Ascending aorta (tissue), 2 donors: ENCODE results near the gene SLC6A6. TPM values are rescaled to one million over a fixed set of nuclear protein-coding genes. Genes with fewer than 3 reads are reported as not detected.
A peak's percentile ranks its signal among the peaks of the same experiment; 100 is the strongest.

Experiments
- DNase-seq, 2 donors: peaks; one replicate each; pipeline ENCODE4 v3.0.0-alpha.2; 2019; ENCODE audit warnings: low spot score in 2 of 2
- H3K27ac ChIP-seq, 2 donors: fragments of 200-600 bp; sonication (generic); one replicate each; pipeline ENCODE4 v1.5.1; 2016 to 2017; ENCODE audit warnings: mild to moderate bottlenecking in 1 of 2
- H3K27me3 ChIP-seq: fragments of 200-600 bp; sonication (generic); one replicate; pipeline ENCODE4 v1.5.1; 2017
- H3K36me3 ChIP-seq, 2 donors: fragments of 200-600 bp; sonication (generic); one replicate each; pipeline ENCODE4 v1.5.1; 2016
- H3K4me1 ChIP-seq, 2 donors: fragments of 200-600 bp; sonication (generic); one replicate each; pipeline ENCODE4 v1.5.1; 2016 to 2017; ENCODE audit warnings: mild to moderate bottlenecking in 1 of 2
- H3K4me3 ChIP-seq, 2 donors: fragments of 200-600 bp; sonication (generic); one replicate each; pipeline ENCODE4 v1.5.1; 2016 to 2017; ENCODE audit warnings: mild to moderate bottlenecking in 1 of 2
- H3K9me3 ChIP-seq, 2 donors: fragments of 200-600 bp; sonication (generic); one replicate each; pipeline ENCODE4 v1.5.1; 2016
- intact Hi-C: fragments of 100-400 bp; cut with DNase I; formaldehyde crosslinking; loops from one replicate; pipeline ENCODE4 v1.15.1; 2023
- total RNA-seq: library from RNA; depleted of rRNA; stranded (reverse); fragments of >200 nt; gene quantifications from one replicate; pipeline ENCODE4 v1.1.0, GENCODE V29; 2016
- TF ChIP-seq, protein P1 (sequence below), 3 experiments: fragments of 200-600 bp in 2 of 3; fragments of 450-650 bp in 1 of 3; sonication (generic) in 2 of 3; IDR thresholded peaks; one replicate each; pipeline ENCODE4 v1.5.1; 2016 to 2019; ENCODE audit warnings: antibody characterized with exemption in 3 of 3, mild to moderate bottlenecking in 1 of 3, moderate library complexity in 1 of 3

Gene SLC6A6
- total RNA-seq, 1 donor from 2014 or later = 78.1 TPM

DNA sequence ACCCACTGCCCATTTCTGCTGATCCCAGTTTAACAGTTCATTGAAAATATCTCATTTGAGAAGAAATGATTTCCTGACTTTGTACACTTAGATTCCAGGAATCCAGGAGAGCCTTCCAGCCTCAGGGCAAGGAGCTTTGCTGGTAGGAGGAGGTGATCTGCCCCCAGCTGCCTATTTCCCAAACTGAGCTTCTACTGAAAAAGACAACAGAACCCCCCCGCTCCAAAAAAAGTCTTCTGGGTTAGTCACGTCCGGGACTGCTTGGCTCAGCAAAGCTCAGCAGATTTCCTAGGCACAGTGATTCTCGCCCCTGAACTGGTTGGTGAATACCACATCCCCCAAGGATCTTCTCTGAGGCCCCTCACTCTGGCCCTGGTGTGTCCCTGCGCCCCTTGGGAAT, 13.1 kb downstream of the SLC6A6 start:
- Histone ChIP-seq H3K4me3 (no peak overlapping the region), H3K36me3 (peaks cover 6 to 18% of the 10 kb centered on the region in 2 donors), H3K27me3 (no peaks in the 10 kb centered on the region), H3K27ac (peak overlapping the region; percentile 27 to 42), H3K9me3 (no peaks in the 10 kb centered on the region), H3K4me1 (peaks cover 0 to 5% of the 10 kb centered on the region in 2 donors)
- DNase-seq = no peak
- intact Hi-C loops = no loop called here
- TF ChIP-seq, protein P1, sequence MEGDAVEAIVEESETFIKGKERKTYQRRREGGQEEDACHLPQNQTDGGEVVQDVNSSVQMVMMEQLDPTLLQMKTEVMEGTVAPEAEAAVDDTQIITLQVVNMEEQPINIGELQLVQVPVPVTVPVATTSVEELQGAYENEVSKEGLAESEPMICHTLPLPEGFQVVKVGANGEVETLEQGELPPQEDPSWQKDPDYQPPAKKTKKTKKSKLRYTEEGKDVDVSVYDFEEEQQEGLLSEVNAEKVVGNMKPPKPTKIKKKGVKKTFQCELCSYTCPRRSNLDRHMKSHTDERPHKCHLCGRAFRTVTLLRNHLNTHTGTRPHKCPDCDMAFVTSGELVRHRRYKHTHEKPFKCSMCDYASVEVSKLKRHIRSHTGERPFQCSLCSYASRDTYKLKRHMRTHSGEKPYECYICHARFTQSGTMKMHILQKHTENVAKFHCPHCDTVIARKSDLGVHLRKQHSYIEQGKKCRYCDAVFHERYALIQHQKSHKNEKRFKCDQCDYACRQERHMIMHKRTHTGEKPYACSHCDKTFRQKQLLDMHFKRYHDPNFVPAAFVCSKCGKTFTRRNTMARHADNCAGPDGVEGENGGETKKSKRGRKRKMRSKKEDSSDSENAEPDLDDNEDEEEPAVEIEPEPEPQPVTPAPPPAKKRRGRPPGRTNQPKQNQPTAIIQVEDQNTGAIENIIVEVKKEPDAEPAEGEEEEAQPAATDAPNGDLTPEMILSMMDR (IDR thresholded peaks at IDR 0.05) = no peak

DNA sequence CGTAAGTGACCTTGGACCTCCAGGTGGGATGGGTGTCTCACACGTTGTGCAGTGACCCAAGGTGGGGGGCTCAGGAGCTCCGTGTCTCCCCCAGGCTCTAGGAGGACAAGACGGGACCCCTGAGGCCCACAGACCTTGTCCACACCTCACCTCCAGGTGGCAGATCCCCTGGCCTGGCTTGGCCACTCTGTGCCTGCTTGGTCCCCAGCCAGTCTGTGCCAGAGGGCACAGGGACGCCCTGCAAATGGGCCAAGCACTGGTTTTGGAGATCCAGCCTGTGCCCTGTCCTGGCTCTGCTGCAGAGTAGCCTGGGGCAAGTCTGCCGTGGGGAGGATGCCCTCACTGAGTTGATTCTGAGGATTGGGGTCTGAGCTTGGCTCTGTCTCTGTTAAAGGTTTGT, 14.0 kb downstream of the SLC6A6 start:
- H3K4me3 ChIP-seq = no peak overlapping the region
- intact Hi-C loops = no loop called here
- H3K4me1 ChIP-seq = no peaks in the 10 kb centered on the region

DNA sequence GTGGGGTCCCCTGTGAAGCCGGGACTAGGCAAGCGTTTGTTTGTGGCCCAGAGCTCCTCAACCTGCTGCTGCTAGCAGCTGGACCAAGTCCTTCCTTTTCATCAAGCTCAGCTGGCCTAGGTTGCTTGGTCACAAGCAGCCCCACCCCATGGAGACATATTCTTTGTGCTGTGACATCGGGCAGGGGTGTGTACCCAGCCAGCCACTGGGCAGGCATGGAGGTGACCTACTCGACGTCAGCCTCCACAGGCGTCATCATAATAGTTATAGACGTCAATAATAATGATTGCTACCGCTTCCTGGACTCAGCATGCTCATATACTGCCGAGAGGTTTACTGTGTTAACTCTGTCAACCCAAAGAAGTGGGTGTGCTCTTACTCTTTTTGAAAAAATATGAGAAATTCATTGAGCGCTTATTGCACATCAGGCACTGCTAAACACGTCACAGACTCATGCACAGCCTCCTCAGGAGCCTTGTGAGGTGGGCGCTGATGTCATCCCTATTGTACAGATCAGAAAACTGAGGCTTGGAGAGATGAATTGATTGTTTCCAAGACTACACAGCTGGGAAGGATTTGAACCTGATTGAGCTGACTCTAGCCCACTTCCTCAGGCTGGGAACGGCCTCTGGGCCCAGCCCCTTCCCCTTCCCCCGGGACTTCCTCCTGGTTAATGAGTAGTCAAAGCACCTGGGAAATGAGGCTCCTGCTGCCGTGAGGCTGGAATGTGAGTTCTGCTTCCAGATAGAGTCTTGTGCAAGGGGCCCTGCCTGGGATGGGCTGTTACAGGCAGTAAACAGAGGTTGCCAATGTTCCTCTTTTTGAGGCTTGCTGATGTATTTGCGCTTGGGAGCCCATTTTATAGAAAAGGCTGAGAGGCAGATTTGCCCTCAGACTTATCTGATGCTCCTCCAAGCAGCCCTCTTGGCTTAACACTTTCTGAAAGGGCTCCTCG, 16.2 kb downstream of the SLC6A6 start:
- DNase-seq = no peak
- no peaks in the 10 kb centered on the region for H3K9me3 ChIP-seq
- intact Hi-C loops = no loop called here
- H3K4me3 ChIP-seq = no peak overlapping the region
- TF ChIP-seq, protein P1 (IDR thresholded peaks at IDR 0.05) = no peak
- no peaks in the 10 kb centered on the region for H3K4me1 ChIP-seq
- H3K27me3 ChIP-seq = no peaks in the 10 kb centered on the region
- H3K36me3 ChIP-seq = peaks cover 6 to 18% of the 10 kb centered on the region in 2 donors
- no peak overlapping the region for H3K27ac ChIP-seq

More for the DNA sequence above, 14.0 kb downstream of the SLC6A6 start:
- H3K27ac ChIP-seq = no peak overlapping the region
- no peaks in the 10 kb centered on the region for H3K9me3 ChIP-seq
- H3K27me3 ChIP-seq = no peaks in the 10 kb centered on the region
- DNase-seq = no peak
- TF ChIP-seq, protein P1 (IDR thresholded peaks at IDR 0.05) = no peak
- peaks cover 6 to 18% of the 10 kb centered on the region in 2 donors for H3K36me3 ChIP-seq

DNA sequence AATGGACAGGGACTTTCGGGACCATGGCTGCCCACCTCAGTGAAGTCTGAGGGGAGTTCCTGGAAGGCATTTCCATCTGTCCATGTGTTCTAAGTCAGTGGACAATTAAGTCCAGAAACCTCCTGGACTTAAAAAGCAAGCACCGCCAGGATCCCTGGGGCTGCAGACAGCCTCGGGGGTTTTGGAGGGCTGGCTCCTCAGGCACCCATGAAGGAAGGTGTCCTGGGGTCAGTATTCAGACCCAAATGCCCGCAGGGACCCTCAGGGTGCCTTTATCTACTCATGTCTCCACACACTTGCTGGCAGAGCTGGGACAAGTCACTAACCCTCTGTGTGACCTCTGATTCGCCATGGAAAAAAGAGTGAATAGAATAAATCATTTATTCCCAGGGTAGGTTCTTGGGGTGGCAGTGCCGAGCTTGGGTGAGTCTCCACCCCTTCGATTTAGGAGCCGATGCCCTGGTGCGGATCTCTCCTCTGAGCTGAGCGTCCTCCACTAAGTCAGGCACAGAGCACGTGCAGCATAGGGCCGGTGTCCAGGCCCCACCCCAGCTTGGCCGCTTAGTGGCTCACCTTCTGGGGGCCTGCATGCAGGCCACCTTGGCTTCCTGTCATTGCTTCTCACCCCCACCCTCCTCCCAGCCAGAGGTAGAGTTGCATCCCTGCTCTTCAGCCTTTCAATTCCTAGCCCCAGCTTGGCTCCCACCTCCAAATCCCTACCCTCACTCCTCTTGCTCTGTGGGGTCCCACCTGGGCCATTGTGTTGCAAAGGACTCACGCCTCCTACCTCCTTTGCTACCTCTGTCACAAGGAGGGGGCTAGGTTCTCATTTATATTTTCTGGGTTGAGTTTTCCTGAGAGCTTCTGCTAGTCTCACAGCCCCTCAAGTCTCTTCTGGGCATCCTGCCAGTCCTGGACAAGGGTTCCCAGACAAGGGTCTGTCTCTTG, 19.9 kb downstream of the SLC6A6 start:
- TF ChIP-seq, protein P1 (IDR thresholded peaks at IDR 0.05) = no peak
- H3K4me3 ChIP-seq = no peak overlapping the region
- peaks cover 0 to 9% of the 10 kb centered on the region in 2 donors for H3K36me3 ChIP-seq
- H3K27ac ChIP-seq = no peak overlapping the region
- no peaks in the 10 kb centered on the region for H3K27me3 ChIP-seq
- no peaks in the 10 kb centered on the region for H3K4me1 ChIP-seq
- no peak for DNase-seq
- intact Hi-C loops = no loop called here
- no peaks in the 10 kb centered on the region for H3K9me3 ChIP-seq

DNA sequence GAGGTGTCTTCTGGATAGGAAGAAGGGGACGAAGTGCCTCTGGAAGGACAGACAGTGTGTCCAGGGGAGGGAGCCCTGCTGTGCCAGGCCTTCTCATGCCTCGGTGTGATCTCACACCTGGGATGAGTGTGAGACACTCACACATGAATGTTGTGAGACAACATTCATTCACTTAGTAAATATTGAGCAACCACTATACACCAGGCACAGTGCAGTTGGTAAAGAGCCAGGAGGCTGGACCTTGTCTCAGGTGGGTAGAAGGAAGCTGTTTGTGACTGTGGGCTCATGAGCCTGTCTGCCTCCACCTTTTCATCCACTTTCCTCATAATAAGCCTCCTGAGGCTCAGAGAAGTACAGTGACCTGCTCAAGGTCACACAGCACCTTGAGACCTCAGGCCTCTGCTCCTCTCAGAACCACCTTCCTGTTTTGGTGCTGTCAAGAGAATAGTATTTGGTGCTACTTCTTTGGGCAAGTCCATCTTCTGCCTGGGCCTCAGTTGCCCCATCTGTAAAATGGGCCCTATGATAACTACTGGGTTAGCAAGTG, 20.9 kb downstream of the SLC6A6 start:
- peaks cover 0 to 8% of the 10 kb centered on the region in 2 donors for H3K36me3 ChIP-seq
- TF ChIP-seq, protein P1 (IDR thresholded peaks at IDR 0.05) = no peak

More for the DNA sequence above, 20.9 kb downstream of the SLC6A6 start:
- Histone ChIP-seq H3K27me3 (no peaks in the 10 kb centered on the region), H3K4me1 (no peaks in the 10 kb centered on the region), H3K27ac (no peak overlapping the region), H3K4me3 (no peak overlapping the region), H3K9me3 (no peaks in the 10 kb centered on the region)
- no peak for DNase-seq
- intact Hi-C loops = no loop called here
